GM23248 (cell line): Measurements from ENCODE around the gene SENP8. TPM values are rescaled to one million over a fixed set of nuclear protein-coding genes. Genes with fewer than 3 reads are reported as not detected.

Experiments
- DNase-seq: peaks from one replicate; pipeline ENCODE4 v3.0.0-alpha.2; 2015
- H2AFZ ChIP-seq: fragments of 200-600 bp; sonication (generic); 2 replicates; pipeline ENCODE4 v1.6.1; 2016; ENCODE audit warnings: antibody characterized with exemption
- H3F3A ChIP-seq: fragments of 200-600 bp; sonication (generic); 2 replicates; pipeline ENCODE4 v1.6.1; 2016; ENCODE audit warnings: mild to moderate bottlenecking, antibody characterized with exemption, mixed run types; ENCODE audit not compliant: insufficient read depth
- H3K27ac ChIP-seq: fragments of 200-600 bp; sonication (generic); 2 replicates; pipeline ENCODE4 v1.5.1; 2016; ENCODE audit warnings: mild to moderate bottlenecking
- H3K27me3 ChIP-seq: fragments of 200-600 bp; sonication (generic); replicated peaks from 2 replicates; pipeline ENCODE4 v1.6.1; 2016; ENCODE audit warnings: mild to moderate bottlenecking; ENCODE audit not compliant: insufficient read depth
- H3K36me3 ChIP-seq: fragments of 200-600 bp; sonication (generic); 2 replicates; pipeline ENCODE4 v1.6.1; 2016; ENCODE audit warnings: low read depth, mild to moderate bottlenecking
- H3K4me1 ChIP-seq: fragments of 200-600 bp; sonication (generic); 2 replicates; pipeline ENCODE4 v1.6.1; 2016; ENCODE audit warnings: mild to moderate bottlenecking; ENCODE audit not compliant: insufficient read depth
- H3K4me2 ChIP-seq: fragments of 200-600 bp; sonication (generic); one replicate; pipeline ENCODE4 v1.6.1; 2016; ENCODE audit warnings: mild to moderate bottlenecking; ENCODE audit not compliant: unreplicated experiment
- H3K4me3 ChIP-seq: fragments of 200-600 bp; sonication (generic); 2 replicates; pipeline ENCODE4 v1.5.1; 2016; ENCODE audit warnings: mild to moderate bottlenecking
- H3K79me2 ChIP-seq: fragments of 200-600 bp; sonication (generic); 2 replicates; pipeline ENCODE4 v1.6.1; 2016; ENCODE audit warnings: mild to moderate bottlenecking; ENCODE audit not compliant: insufficient read depth
- H3K9ac ChIP-seq: fragments of 200-600 bp; sonication (generic); 2 replicates; pipeline ENCODE4 v1.6.1; 2016; ENCODE audit warnings: mild to moderate bottlenecking
- H3K9me2 ChIP-seq: fragments of 200-600 bp; sonication (generic); 2 replicates; pipeline ENCODE4 v1.6.1; 2016; ENCODE audit warnings: mixed run types, mild to moderate bottlenecking, moderate library complexity; ENCODE audit not compliant: insufficient read depth
- H3K9me3 ChIP-seq: fragments of 200-600 bp; sonication (generic); one replicate; pipeline ENCODE4 v1.6.1; 2017; ENCODE audit warnings: low read depth
- H4K20me1 ChIP-seq: fragments of 200-600 bp; sonication (generic); 2 replicates; pipeline ENCODE4 v1.6.0; 2016; ENCODE audit not compliant: insufficient read depth
- EZH2 ChIP-seq: fragments of 200-600 bp; sonication (generic); IDR thresholded peaks from 2 replicates; pipeline ENCODE4 v1.6.1; 2018; ENCODE audit warnings: antibody characterized with exemption, mild to moderate bottlenecking; ENCODE audit not compliant: insufficient read depth, poor library complexity, severe bottlenecking
- EZH2phosphoT487 ChIP-seq: fragments of 200-600 bp; sonication (generic); IDR thresholded peaks from 2 replicates; pipeline ENCODE4 v1.6.1; 2018; ENCODE audit warnings: antibody characterized with exemption, moderate library complexity, mild to moderate bottlenecking, low read depth; ENCODE audit not compliant: insufficient read depth
- WGBS, 2 experiments: methylation state at CpG; one replicate each; pipeline ENCODE4 v1.1.6; 2015 to 2017; ENCODE audit warnings: low lambda C conversion rate in 2 of 2, low coverage in 1 of 2; ENCODE audit errors: missing lambda C conversion rate in 2 of 2; 5-methylcytosine and 5-hydroxymethylcytosine counted together
- in situ Hi-C: fragments of 300-500 bp; cut with MboI; formaldehyde crosslinking; loops from 2 replicates; pipeline ENCODE4 v1.15.0; 2020
- polyA plus RNA-seq: library from polyadenylated mRNA; unstranded; fragments of >200 nt; fragmentation: Nextera tagmentation; extraction: Ambion mirVana; gene quantifications from 2 replicates; pipeline ENCODE4 v1.2.1, GENCODE V29; 2016
- total RNA-seq: library from RNA; depleted of rRNA; stranded (reverse); fragments of >200 nt; shearing (Covaris generic); gene quantifications from 2 replicates; pipeline ENCODE4 v1.2.3, GENCODE V29; 2014

The SENP8 gene
- total and polyA plus RNA-seq, 2 experiments from 2014 or later, result 2.5 to 3.8 TPM

DNA sequence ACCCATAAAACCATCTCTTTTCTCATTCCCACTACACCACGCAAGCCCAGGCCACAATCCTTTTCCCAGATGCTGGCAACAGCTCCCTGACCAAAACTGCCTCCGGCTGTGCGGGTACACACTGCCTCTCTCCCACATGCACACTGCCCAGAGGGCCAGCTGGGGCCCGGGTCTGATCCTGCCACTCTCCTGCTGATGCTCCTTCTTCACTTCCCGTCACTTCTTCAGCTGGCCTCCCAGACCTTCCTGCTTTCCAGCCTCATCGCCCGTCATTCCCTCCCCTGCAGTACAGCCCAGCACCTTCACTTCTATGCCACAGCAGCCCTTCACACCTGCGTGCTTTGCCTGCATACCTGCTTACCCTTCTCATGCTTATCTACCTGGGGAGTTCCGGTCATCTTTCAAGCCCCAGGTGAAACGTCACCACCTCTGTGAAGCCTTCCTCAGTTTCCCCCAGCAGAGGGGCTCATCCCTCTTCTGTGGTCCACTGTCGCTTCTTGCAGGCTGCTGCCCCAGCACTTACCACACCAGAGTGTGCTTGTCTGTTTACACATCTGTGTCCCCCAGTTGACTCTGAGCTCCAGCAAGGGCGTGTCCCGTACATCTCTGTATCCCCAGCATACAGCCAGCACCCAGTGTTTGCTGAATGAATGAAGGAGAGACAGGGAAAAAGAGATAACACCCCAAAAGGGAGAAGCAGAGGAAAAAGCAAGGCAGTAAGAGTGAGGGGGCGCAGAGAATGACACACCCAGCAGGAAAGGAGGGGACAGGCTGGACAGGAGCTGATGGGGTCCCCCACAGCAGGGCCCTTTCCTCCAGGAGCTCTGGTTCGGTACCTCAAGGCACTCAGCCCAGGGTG lies 57.2 kb downstream of the SENP8 start:
- Histone ChIP-seq H4K20me1 (no peaks in the 10 kb centered on the region), H3K79me2 (no peaks in the 10 kb centered on the region), H3K27ac (no peak overlapping the region), H3K4me1 (no peaks in the 10 kb centered on the region), H3K4me2 (no peak overlapping the region), H3F3A (no peaks in the 10 kb centered on the region), H3K27me3 (peaks cover 22% of the 10 kb centered on the region; the same call in 1 of the 2 replicates), H3K9ac (no peak overlapping the region), H3K4me3 (no peak overlapping the region), H3K9me3 (no peaks in the 10 kb centered on the region), H3K9me2 (no peaks in the 10 kb centered on the region), H3K36me3 (no peaks in the 10 kb centered on the region), H2AFZ (no peak overlapping the region)
- in situ Hi-C loops, result no loop called here
- no peak for DNase-seq
- WGBS, 2 experiments, result 72 to 74% methylated on average over 15 of the region's 15 CpGs
- no peak for TF ChIP-seq EZH2
- TF ChIP-seq EZH2phosphoT487, result no peak

- no peaks in the 10 kb centered on the region for H4K20me1 ChIP-seq
- 23 to 26% methylated on average over 5 to 6 of the region's 6 CpGs for WGBS, 2 experiments
- in situ Hi-C loops, result no loop called here
- H3K27ac ChIP-seq, result no peak overlapping the region
- H3K79me2 ChIP-seq, result no peaks in the 10 kb centered on the region
- H3K9me3 ChIP-seq, result no peaks in the 10 kb centered on the region
- peaks cover 22% of the 10 kb centered on the region; the same call in 1 of the 2 replicates for H3K27me3 ChIP-seq
- H3F3A ChIP-seq, result no peaks in the 10 kb centered on the region
- no peak overlapping the region for H3K9ac ChIP-seq
- H3K4me2 ChIP-seq, result no peak overlapping the region
- DNase-seq, result no peak
- H3K4me3 ChIP-seq, result no peak overlapping the region
- no peak for TF ChIP-seq EZH2phosphoT487
- TF ChIP-seq EZH2, result no peak
- no peaks in the 10 kb centered on the region for H3K9me2 ChIP-seq
- no peaks in the 10 kb centered on the region for H3K36me3 ChIP-seq
- no peak overlapping the region for H2AFZ ChIP-seq
- H3K4me1 ChIP-seq, result no peaks in the 10 kb centered on the region
Observed at GRCh38 chr15:72176159-72176558, 58.0 kb downstream of the SENP8 start.

DNA sequence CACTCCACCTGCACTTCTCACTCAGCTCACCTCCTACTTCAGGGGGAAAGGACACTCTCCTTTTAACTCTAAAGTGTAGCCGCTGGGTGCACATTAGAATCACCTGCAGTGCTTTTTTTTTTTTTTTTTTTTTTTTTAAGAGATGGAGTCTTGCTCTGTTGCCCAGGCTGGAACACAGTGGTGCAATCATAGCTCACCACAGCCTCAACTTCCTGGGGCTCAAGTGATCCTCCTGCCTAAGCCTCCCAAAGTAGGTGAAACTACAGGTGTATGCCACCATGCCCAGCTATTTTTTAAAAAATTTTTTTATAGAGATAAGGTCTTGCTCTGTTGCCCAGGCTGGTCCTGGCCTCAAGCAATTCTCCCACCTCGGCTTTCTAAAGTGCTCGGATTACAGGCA lies 58.5 kb downstream of the SENP8 start:
- Histone ChIP-seq H3K9me3 (no peaks in the 10 kb centered on the region), H3K27me3 (peaks cover 18% of the 10 kb centered on the region; the same call in 1 of the 2 replicates), H3K27ac (no peak overlapping the region), H3K4me1 (no peaks in the 10 kb centered on the region), H3K4me2 (no peak overlapping the region), H3K9me2 (no peaks in the 10 kb centered on the region), H3K4me3 (no peak overlapping the region), H4K20me1 (no peaks in the 10 kb centered on the region), H2AFZ (no peak overlapping the region), H3K9ac (no peak overlapping the region), H3F3A (no peaks in the 10 kb centered on the region), H3K36me3 (no peaks in the 10 kb centered on the region), H3K79me2 (no peaks in the 10 kb centered on the region)
- TF ChIP-seq EZH2phosphoT487 (no peak), EZH2 (no peak)
- DNase-seq, result no peak
- in situ Hi-C loops, result no loop called here
- 65 to 85% methylated on average over 3 of the region's 3 CpGs for WGBS, 2 experiments

DNA sequence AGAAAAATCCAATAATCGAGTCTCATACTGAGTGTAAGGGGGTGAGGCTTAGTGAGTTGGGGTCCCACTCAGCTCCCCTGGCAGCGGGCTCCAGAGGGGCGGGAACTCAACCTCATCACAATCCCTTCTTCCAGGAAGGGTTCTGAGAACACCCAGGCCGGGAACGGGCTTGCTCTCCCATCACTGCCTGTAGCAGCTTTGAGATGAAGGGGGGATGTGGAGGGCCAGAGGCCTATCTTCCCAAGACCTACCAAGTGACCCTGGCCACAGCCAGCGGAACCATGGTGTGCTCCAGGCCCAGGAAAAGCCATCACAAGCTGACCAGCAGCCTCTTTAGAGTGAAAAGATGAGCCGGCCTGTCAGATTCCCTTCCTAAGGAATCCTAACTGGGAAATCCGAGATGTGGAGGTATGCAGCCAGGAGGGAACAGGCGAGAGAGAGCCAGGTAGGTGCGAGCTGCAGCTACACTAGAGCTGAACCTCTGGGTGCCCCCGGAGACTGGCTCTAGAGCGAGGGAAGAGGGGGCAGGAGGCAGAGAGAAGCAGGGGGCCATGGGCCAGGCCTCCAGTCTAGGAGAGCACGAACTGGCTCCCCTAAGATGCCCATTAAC lies 60.9 kb downstream of the SENP8 start:
- Histone ChIP-seq H3K4me3 (no peak overlapping the region), H3K4me2 (no peak overlapping the region), H3K4me1 (peaks cover 6% of the 10 kb centered on the region; the same call in 1 of the 2 replicates), H3K36me3 (no peaks in the 10 kb centered on the region), H3K9me2 (no peaks in the 10 kb centered on the region), H3K27me3 (0 out of 2 replicates have a peak, but pooled peaks cover 9% of the 10 kb centered on the region), H3F3A (no peaks in the 10 kb centered on the region), H2AFZ (no peak overlapping the region), H3K9me3 (no peaks in the 10 kb centered on the region), H4K20me1 (no peaks in the 10 kb centered on the region), H3K79me2 (no peaks in the 10 kb centered on the region), H3K9ac (no peak overlapping the region), H3K27ac (no peak overlapping the region)
- in situ Hi-C loops, result no loop called here
- WGBS, 2 experiments, result 77 to 79% methylated on average over 13 of the region's 13 CpGs
- no peak for DNase-seq
- TF ChIP-seq EZH2 (no peak), EZH2phosphoT487 (no peak)
